G401 (cell line): ENCODE results near the gene BZW1. TPM values are rescaled to one million over a fixed set of nuclear protein-coding genes. Genes with fewer than 3 reads are reported as not detected.

ENCODE experiments used
- DNase-seq: peaks from one replicate; pipeline ENCODE4 v3.0.0-alpha.2; 2015; ENCODE audit warnings: low spot score
- in situ Hi-C: cut with HindIII; loops from 2 replicates; pipeline ENCODE4 v1.10.0; 2016; ENCODE audit warnings: low sequenced_read_pairs, mixed read lengths
- total RNA-seq: library from RNA; depleted of rRNA; stranded (reverse); fragments of >200 nt; shearing (Covaris generic); gene quantifications from 2 replicates; pipeline ENCODE4 v1.2.3, GENCODE V29; 2014

The BZW1 gene
- total RNA-seq, 1 experiment from 2014 or later, result 596 TPM

DNA sequence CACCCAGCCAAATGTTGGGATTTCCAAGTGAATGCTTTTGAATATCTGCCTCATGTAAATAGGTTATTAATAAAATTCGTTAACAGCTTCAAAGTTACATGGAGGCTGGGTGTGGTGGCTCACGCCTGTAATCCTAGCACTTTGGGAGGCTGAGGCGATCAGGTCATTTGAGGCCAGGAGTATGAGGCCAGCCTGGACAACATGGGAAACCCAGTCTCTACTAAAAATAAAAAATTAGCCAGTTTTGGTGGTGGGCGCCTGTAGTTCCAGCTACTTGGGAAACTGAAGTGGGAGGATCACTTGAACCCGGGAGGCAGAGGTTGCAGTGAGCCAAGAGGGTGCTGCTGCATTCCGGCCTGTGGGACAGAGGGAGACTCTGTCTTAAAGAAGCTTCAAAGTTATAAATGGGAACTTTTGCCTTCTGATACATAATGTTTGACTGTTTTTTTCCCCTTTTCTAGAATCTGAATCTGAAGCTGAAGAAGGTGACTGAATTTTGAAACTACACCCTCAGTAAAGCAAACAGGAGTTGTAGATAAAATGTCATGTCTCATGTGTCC, 10.1 kb downstream of the BZW1 start:
- in situ Hi-C loops, result no loop called here
- no peak for DNase-seq

DNA sequence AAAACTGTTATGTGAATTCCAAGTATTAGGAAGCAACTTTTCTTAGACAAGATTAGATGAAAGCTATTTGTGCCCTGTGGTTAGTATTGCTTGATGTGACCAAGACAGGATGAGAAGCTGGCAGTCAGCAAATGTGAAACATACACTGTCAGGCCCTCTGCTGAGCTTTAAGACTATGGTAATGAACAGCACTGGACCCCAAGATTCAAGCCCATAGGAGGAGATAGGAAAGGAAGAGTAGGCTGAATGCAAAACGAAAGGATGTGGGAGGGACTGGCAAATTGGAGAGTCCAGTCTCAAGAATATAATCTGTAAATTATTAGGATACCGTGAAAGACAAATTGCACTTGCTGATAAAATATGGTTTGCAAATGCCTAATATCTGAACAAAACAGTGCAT, 16.4 kb downstream of the BZW1 start:
- no peak for DNase-seq
- in situ Hi-C loops, result no loop called here

DNA sequence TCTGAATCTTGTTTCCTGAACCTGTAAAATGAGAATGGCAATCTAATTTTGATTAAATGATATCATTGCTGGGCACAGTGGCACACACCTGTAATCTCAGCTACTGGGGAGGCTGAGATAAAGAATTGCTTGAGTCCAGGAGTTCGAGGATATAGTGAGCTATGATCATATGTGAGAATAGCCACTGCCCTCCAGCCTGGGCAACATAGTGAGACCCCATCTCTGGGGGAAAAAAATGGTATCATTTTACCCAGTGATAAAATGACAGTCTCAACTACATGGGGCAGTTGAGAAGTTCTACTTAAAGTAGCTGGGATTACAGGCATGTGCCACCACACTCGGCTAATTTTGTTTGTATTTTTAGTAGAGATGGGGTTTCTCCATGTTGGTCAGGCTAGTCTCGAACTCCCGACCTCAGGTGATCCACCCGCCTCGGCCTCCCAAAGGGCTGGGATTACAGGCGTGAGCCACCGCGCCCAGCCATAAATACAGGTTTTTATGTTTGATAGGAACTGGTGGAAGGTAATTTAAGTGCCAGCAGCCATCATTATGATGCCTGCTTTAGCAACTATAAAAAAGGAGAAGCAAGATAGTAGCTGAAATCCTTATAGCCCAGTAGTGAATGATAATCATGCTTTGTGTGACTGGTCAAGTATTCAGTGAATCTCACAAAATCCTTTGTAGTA, 17.0 kb downstream of the BZW1 start:
- no peak for DNase-seq
- in situ Hi-C loops, result no loop called here

DNA sequence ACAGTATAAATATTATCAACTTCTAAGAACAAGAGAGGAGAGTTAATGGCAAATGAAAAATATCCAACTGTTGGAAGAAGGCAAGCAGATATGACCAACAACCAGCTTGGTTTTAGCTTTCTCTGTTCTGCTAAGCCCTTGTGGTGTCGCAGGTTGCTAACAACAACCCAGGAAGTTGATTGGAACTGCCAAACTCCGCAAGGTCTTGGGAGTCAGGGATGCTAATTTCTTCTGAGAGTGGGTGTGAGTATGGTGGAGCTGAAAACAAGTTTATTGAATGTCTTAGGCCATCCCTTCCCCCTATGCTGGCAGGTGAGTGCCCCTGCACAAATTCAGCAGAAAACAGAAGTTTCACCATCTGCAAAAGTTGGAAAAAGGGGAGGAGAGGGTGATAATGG, 17.5 kb downstream of the BZW1 start:
- in situ Hi-C loops, result no loop called here
- DNase-seq, result no peak

DNA sequence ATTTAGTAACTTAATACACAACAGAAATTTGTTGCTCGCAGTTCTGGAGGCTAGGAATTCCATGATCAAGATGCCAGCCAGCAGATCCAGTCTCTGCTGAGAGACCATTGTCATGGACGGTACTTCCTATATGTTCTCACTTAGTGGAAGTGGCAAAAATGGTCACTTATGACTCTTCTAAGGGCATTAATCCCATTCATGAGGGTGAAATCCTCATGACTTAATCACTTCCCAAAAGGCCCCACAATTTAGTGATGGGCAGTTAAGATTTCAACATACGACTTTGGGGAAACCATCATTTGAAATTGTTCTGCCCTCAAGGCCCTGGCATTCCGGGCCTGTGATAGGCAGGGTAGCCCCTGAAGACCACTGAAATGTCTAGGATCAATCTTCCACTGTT, 23.0 kb downstream of the BZW1 start:
- in situ Hi-C loops, result no loop called here
- no peak for DNase-seq

DNA sequence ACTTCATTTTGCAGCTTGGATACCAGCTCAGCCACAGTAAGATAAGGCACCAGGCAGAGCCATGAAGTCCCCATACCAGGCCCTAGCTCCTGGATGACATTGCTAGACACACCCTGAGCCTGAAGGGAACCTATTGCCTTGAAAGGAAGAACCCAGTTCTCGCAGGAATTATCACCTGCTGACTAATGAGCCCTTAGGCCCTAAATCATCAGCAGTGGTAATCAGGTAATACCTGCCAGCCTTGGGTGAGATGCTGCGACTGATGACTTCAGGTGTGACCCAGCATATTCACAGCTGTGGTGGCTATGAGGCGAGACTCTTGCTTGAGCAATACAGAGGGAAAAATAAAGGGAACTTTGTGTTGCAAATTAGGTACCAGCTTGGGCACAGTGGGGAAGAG, 27.8 kb downstream of the BZW1 start:
- in situ Hi-C loops, result no loop called here
- no peak for DNase-seq

DNA sequence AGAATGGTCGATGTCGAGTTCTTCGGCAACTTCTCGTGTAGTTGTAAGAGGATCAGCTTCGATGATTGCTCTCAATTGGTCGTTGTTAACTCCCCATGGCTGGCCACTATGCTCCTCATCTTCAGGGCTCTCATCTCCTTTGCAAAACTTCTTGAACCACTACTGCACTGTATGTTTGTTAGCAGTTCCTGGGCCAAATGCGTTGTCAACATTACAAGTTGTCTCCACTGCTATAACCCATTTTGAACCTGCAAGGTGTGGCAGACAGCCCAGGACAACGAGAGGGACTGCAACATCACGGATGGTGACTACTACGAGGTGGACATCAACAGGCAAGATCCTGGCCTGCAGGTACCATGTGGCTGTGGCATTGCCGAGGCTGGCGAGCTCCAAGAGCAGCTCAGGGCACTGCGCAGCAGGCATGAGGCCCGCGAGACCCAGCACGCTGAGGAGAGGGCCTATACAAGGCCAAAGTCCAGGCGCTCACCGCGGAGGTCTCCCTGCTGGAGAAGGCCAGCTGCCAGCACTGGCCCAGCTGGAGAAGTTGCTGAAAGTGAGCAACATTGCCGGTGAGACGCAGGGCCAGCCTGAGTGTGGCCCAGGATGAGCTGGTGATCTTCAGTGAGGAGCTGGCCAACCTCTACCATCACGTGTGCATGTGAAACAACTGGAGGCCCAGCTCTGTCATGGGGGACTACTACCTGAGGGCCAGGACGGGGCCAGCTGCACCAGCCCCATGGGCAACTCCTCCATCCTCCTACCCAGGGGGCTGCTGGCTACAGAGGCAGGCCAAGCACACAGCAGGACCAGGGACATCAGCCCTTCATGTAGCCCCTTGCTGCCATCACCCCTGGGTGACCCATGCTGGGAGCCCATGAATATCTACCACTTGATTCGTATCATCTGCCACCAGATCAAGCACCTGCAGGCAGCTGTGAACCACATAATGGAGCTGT, 32.6 kb downstream of the BZW1 start:
- no peak for DNase-seq
- in situ Hi-C loops, result no loop called here

DNA sequence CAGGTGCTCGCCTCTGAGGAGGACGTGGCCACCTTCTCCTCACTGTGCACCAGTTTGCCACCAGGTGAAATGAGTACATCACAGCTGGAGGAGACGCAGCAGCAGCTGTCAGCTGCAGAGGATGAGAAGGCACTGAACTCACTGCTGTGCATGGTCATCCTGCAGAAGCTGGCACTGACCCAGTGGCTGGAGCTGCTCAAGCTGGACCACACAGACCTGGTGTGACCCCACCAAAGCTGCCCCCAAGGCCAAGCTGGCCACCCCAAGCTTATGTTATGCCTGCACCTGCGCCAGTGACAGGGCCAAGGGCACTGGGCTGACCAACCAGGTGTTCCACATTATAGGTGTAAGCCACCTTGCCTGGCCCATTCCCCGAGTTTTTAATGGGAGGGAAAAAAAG, 33.5 kb downstream of the BZW1 start:
- DNase-seq, result no peak
- in situ Hi-C loops, result no loop called here

DNA sequence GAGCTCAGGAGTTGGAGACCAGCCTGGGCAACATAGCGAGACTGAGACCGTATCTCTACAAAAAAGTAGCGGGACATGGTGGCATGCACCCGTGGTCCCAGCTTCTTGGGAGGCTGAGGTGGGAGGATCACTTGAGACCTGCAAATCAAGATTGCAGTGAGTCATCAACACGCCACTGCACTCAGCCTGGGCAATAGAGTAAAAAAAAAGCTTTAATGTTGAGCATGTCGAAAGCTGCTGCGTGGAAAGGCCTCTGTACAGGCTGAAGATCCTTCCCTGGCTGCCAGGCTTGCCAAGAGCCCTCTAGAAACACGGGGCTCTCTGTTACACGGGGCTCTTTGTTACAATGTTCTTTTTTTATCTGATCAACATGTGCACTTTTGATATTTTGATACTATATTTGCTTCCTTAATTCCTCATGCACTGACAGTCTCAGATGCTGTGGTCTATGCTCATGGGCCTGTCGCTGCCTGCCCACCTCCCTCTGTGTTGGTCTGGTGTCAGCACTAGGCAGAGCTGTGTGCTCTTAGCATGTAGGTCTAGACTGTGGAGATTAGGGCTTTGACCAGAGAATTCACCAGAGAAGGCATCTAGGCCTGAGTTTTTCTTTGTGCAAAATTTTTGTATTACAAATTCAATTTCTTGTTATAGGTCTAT, 34.1 kb downstream of the BZW1 start:
- in situ Hi-C loops, result no loop called here

DNA sequence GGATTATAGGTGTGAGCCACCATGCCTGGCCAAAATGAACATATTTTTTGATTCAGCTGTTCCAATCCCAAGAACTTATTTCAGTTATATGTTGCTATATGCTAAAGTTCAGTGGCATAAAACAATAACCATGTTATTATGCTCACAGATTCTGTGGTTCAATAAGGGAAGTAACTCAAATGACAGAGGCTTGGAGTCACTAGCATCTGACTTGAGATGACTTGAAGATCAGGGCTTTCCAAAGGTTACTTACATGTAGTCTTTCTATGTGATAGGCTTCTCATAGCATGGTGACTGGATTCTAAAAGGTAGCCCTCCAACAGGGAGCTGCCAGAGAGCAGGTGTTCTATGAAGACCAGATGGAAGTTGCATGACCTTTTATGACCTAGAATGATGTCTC, 35.6 kb downstream of the BZW1 start:
- DNase-seq, result no peak
- in situ Hi-C loops, result no loop called here

More for the DNA sequence above, 34.1 kb downstream of the BZW1 start:
- DNase-seq, result no peak

DNA sequence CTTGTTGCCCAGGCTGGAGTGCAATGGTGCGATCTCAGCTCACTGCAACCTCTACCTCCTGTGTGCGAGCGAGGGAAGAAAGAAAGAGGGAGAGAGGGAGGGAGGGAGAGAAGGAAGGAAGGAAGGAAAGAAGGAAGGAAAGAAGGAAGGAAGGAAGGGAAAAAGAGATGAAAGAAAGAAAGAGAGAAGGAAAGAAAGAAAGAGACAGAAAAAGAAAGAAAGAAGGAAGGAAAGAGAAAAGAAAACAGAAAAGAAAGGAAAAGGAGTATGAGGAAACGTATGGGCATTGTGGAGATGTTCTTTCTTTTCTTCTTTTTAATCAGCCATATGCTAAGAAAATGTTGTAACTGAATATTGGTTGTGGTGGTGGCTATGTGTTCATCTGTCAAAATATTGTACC, 36.2 kb downstream of the BZW1 start:
- DNase-seq, result no peak
- in situ Hi-C loops, result no loop called here

DNA sequence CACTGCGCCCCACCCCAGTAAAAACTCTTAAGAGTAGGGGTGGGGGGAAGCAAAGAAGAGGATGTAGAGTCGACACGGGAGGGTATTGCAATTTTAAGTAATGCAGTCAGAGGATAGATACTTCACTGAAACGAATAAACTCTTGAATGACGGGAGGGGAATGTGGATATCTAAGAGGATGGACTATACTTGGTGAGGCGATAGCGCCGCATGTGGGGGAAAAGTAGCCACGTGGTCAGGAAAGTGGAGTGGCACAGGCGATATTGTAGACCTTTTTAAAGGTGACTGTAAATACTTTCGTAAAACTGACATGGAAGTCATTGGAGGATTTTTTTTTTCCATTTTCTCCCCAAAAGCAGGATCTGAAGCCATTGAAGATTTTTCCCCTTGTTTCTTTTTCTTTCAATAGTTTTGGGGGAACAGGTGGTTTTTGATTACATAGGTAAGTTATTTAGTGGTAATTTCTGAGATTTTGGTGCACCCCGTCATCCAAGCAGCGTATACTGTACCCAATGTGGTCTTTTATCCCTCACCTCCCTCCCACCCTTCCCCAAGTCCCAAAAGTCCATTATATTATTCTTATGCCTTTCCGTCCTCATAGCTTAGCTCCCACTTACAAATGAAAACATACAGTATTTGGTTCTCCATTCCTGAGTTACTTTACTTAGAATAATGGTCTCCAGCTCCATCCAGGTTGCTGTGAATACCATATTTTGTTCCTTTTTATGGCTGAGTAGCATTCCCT, 39.0 kb downstream of the BZW1 start:
- no peak for DNase-seq
- in situ Hi-C loops, result no loop called here

DNA sequence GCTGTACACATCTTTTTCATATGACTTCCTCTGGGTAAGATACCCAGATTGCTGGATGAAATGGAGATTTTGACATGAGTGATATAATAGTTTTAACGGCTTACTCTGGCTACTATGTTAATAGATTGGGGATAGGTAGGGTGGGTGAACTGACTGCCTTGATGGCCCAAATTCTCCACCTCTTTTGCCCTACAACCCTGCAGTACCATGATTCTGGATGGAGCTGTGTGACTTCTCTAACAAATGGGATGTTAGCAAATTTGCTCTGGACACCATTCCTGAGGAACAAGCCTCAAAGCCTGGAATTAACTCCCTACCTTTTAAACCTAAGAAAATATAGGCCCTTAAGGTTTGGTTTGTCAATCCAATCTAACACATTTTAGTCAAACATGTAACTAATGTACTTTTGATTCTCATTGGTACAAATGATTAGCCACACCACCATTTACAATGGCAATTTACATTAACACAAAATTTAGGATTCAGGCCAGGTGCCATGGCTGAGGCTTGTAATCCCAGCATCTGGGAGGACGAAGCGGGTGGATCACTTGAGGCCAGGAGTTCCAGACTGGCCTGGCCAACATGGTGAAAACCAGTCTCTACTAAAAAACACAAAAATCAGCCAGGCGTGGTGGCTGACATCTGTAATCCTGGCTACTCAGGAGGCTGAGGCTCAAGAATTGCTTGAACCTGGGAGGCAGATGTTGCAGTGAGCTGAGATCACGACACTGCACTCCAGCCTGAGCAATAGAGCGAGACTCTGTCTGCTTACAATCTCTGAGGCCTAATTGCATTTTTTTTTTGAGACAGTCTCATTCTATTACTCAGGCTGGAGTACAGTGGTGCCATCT, 39.9 kb downstream of the BZW1 start:
- no peak for DNase-seq
- in situ Hi-C loops, result no loop called here

DNA sequence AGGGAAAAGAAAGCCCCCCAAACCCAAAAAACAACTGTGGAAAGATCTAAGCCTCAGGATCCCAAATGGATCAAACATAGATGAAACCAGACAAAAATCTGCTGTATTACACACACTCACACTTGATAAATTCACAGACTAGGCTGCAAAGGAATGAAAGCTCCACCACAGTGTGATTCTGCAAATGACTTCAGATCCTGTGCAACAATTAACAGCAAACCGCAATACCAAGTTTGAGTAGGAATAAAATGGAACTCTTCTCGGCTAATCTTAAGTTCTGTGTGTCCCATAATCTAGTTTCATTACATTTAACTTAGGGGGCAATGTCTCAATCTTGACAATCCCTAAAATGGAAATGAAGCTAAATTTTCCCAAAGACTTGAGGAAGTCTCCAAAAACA, 40.9 kb downstream of the BZW1 start:
- no peak for DNase-seq
- in situ Hi-C loops, result no loop called here

DNA sequence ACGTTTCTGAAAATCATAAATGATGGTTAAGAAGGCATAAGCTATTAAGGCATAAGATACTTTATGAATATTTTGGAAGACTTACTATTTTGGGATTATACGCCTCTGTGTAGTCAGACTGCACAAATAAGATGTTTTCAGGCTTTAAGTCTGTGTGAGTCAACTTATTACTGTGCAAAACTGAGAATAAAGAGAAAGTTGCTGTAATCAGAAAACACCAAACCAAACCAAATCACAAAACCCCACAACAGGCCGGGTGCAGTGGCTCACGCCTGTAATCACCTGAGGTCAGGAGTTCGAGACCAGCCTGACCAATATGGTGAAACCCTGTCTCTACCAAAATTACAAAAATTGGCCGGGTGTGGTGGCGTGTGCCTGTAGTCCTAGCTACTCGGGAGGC, 45.1 kb downstream of the BZW1 start:
- in situ Hi-C loops, result no loop called here
- no peak for DNase-seq

DNA sequence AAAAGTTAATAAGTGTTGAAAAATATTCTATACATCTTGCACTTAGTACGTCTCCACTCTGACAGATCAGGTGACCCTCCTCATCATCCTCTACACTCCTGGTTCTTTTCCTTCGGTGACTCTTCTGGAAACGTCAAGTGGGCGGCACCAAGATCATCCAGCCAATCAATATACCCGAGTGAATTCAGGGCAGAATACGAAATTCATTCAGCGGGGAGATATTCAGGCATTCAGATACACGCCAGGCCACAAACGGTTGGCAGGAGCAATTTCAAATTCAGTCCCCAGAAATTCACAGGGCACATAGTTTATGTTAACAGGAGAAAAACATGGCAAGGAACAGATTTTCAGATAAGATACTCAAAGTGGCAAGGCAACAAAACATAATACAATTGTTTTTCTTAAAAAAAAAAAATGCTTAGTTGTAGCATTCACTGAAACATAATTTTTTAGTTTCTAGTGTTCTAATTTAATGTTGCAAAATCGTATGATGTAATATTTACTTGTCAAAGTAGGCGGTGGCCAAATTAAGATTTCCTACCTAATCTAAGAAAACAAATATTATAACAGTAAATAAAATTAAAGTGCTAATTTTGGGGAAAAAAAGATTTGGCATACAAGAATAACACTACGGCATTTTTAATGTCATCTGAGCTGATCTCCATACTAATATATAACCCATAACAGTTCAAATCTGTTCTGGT, 48.5 kb downstream of the BZW1 start:
- in situ Hi-C loops, result no loop called here

DNA sequence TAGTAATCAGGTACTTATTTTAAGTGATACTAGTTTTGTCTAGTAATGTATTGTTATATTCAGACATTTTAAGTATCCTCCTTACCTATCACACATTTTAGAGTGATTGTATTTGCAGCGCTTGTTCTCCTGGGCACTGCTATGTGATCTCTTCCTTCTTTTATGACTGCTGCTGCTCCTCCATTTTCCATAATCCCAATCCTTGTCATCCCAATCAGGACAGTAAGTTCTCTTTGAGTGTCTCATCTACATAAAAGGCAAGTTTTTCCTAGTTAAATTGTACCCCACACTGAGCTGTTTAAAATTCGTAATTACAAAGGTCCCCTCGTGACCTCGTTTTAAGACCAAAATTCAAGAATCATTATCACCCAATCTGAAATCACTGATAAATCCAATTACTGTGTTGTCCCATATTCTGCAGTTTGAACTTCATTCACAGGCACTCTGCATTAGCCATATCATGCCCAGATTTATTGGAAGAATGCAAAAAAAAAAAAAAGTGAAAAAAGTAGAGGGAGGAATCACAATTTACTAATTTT, 50.0 kb downstream of the BZW1 start:
- in situ Hi-C loops, result no loop called here
- no peak for DNase-seq

More for the DNA sequence above, 48.5 kb downstream of the BZW1 start:
- DNase-seq, result peak; percentile 58
